HCT116 (cell line): ENCODE results near the gene UGT1A3. TPM values are rescaled to one million over a fixed set of nuclear protein-coding genes. Genes with fewer than 3 reads are reported as not detected.
"Not testable (repeated sequence)": the region's sequence is repeated elsewhere in the genome, so short reads cannot be mapped to it uniquely, and the experiment has no call there.

Experiments used
- ATAC-seq: fragments of 200-7000 bp; cut with Tn5 transposase; 2 replicates; pipeline ENCODE4 v1.9.1; 2020; ENCODE audit warnings: mild to moderate bottlenecking, moderate library complexity
- BruUV-seq: library from RNA; stranded (reverse); fragments of 400-500 nt; replicated peaks from 2 replicates; lab custom pipeline; 2021; lab: Mats Ljungman, UMichigan
- CTCF ChIA-PET: fragments of 300-600 bp; sonication (Branson Sonifier 250); formaldehyde crosslinking; loops from one replicate; lab custom pipeline; 2021; ENCODE audit warnings: antibody characterized with exemption; lab: Charles Lee
- POLR2A ChIA-PET: fragments of 300-600, 350-600 bp; sonication (Branson Sonifier 250); formaldehyde crosslinking; loops from one replicate; lab custom pipeline; 2021; ENCODE audit warnings: antibody characterized with exemption; lab: Charles Lee
- RAD21 ChIA-PET, 2 experiments: fragments of 300-600 bp; sonication (Branson Sonifier 250); formaldehyde crosslinking; loops; one replicate each; lab custom pipeline; 2023; ENCODE audit warnings: low total read pairs in 2 of 2; ENCODE audit not compliant: uncharacterized antibody in 2 of 2, unreplicated experiment in 2 of 2, low non-redundant PET in 1 of 2; lab: Charles Lee
- DNase-seq: peaks from one replicate; pipeline ENCODE4 v3.0.0-alpha.2; 2010; ENCODE audit warnings: low read depth, low spot score
- H2AFZ ChIP-seq: fragments of 200-600 bp; shearing (Covaris generic), sonication (generic); 2 replicates; pipeline ENCODE4 v1.6.1; 2017; ENCODE audit warnings: low read depth, mixed run types, mixed read lengths, antibody characterized with exemption, low read length; ENCODE audit not compliant: poor library complexity, severe bottlenecking
- H3K27ac ChIP-seq: 2 replicates; pipeline ENCODE4 v1.5.1; 2012; ENCODE audit warnings: low read depth, low read length
- H3K27me3 ChIP-seq: fragments of 200-600 bp; sonication (generic); 2 replicates; pipeline ENCODE4 v1.6.1; 2016; ENCODE audit warnings: mixed run types, low read length, mixed read lengths; ENCODE audit not compliant: insufficient read depth
- H3K36me3 ChIP-seq, 2 experiments: fragments of 200-500 bp in 1 of 2; fragments of 200-600 bp in 1 of 2; sonication (Bioruptor generic) in 1 of 2; sonication (generic) in 1 of 2; 2 replicates each; pipeline versions ENCODE4 v1.5.1 to v1.6.1; 2014 to 2016; ENCODE audit warnings: low read length in 2 of 2, inconsistent platforms in 1 of 2, mixed read lengths in 1 of 2, mixed run types in 1 of 2; ENCODE audit not compliant: insufficient read depth in 2 of 2, control insufficient read depth in 1 of 2
- H3K4me1 ChIP-seq, 2 experiments: fragments of 200-600 bp in 1 of 2; sonication (generic) in 1 of 2; 2 replicates each; pipeline versions ENCODE4 v1.5.1 to v1.6.1; 2012 to 2017; ENCODE audit warnings: low read length in 2 of 2, inconsistent platforms in 1 of 2, mild to moderate bottlenecking in 1 of 2, mixed read lengths in 1 of 2, mixed run types in 1 of 2, moderate library complexity in 1 of 2; ENCODE audit not compliant: insufficient read depth in 2 of 2, control insufficient read depth in 1 of 2
- H3K4me2 ChIP-seq: fragments of 200-600 bp; sonication (generic); 2 replicates; pipeline ENCODE4 v1.6.1; 2017; ENCODE audit warnings: mixed run types, low read length, mixed read lengths
- H3K4me3 ChIP-seq, 2 experiments: fragments of 200-600 bp in 1 of 2; sonication (generic) in 1 of 2; replicated peaks in 1 of 2; 2 replicates each; pipeline ENCODE4 v1.5.1; 2011 to 2016; ENCODE audit warnings: low read length in 2 of 2, control low read depth in 1 of 2, low read depth in 1 of 2, mild to moderate bottlenecking in 1 of 2, mixed read lengths in 1 of 2, mixed run types in 1 of 2
- H3K79me2 ChIP-seq: fragments of 200-600 bp; sonication (generic); 2 replicates; pipeline ENCODE4 v1.6.1; 2017; ENCODE audit warnings: mild to moderate bottlenecking, mixed run types, low read length, moderate library complexity, mixed read lengths; ENCODE audit not compliant: insufficient read depth
- H3K9ac ChIP-seq: fragments of 200-600 bp; sonication (generic); 2 replicates; pipeline ENCODE4 v1.6.1; 2016; ENCODE audit warnings: low read length, mixed read lengths
- H3K9me2 ChIP-seq: fragments of 200-600 bp; sonication (generic), shearing (Covaris generic); 2 replicates; pipeline ENCODE4 v1.6.1; 2017; ENCODE audit warnings: mixed run types, mild to moderate bottlenecking, moderate library complexity; ENCODE audit not compliant: insufficient read depth
- H3K9me3 ChIP-seq, 2 experiments: fragments of 200-500 bp in 1 of 2; fragments of 200-600 bp in 1 of 2; sonication (Bioruptor generic) in 1 of 2; sonication (generic) in 1 of 2; 2 replicates each; pipeline ENCODE4 v1.6.1; 2014 to 2017; ENCODE audit warnings: low read length in 2 of 2, mixed read lengths in 2 of 2, inconsistent platforms in 1 of 2, low read depth in 1 of 2, mild to moderate bottlenecking in 1 of 2, mixed run types in 1 of 2, moderate library complexity in 1 of 2; ENCODE audit not compliant: control insufficient read depth in 1 of 2, insufficient read depth in 1 of 2
- H4K20me1 ChIP-seq: fragments of 200-600 bp; sonication (generic), shearing (Covaris generic); 2 replicates; pipeline ENCODE4 v1.6.1; 2017; ENCODE audit warnings: mixed run types, mild to moderate bottlenecking, moderate library complexity; ENCODE audit not compliant: insufficient read depth
- EZH2phosphoT487 ChIP-seq: fragments of 200-600 bp; IDR thresholded peaks from 2 replicates; pipeline ENCODE4 v1.6.1; 2018; ENCODE audit warnings: antibody characterized with exemption, borderline replicate concordance
- intact Hi-C: fragments of 100-400 bp; cut with micrococcal nuclease; formaldehyde crosslinking; loops from 2 replicates; pipeline ENCODE4 v1.10.0; 2022
- total RNA-seq: library from RNA; stranded (reverse); gene quantifications from one replicate; pipeline ENCODE4 v1.2.1, GENCODE V29; 2021; ENCODE audit not compliant: unreplicated experiment

The UGT1A3 gene
- total RNA-seq, 1 experiment from 2014 or later: not detected

- Histone ChIP-seq H3K36me3 (no peaks in the 10 kb centered on the region), H2AFZ (no peak within 1 kb of the TSS), H3K4me3 (no peak within 1 kb of the TSS), H3K9me3 (no peaks in the 10 kb centered on the region), H3K4me1 (no peaks in the 10 kb centered on the region), H3K27ac (no peak within 1 kb of the TSS), H3K27me3 (peaks cover 14% of the 10 kb centered on the region; the same call in 1 of the 2 replicates), H4K20me1 (no peaks in the 10 kb centered on the region), H3K9ac (no peak within 1 kb of the TSS), H3K79me2 (no peaks in the 10 kb centered on the region), H3K4me2 (no peak within 1 kb of the TSS), H3K9me2 (no peaks in the 10 kb centered on the region)
- BruUV-seq: no TSS peak
- intact Hi-C loops: no loop called here
- no peak for TF ChIP-seq EZH2phosphoT487
- POLR2A ChIA-PET: no interaction called here
- DNase-seq: no peak
- RAD21 ChIA-PET: no interaction called here
- CTCF ChIA-PET: no interaction called here
- ATAC-seq: no peak
Measured at GRCh38 chr2:233718552-233718951, 10.3 kb upstream of the UGT1A3 start, which contains the start of gene UGT1A4. UGT1A4 (plus strand) TSS chr2:233718736; CDS start chr2:233718821, 85 bp downstream.

- H2AFZ ChIP-seq, ATAC-seq, H3K9me3 ChIP-seq, intact Hi-C loops, H3K27me3 ChIP-seq, H3K9me2 ChIP-seq, H3K36me3 ChIP-seq, H3K4me3 ChIP-seq, BruUV-seq, H4K20me1 ChIP-seq, RAD21 ChIA-PET, DNase-seq, H3K9ac ChIP-seq, CTCF ChIA-PET, H3K79me2 ChIP-seq, H3K4me2 ChIP-seq, H3K4me1 ChIP-seq, H3K27ac ChIP-seq, POLR2A ChIA-PET: not testable (repeated sequence)
Measured at GRCh38 chr2:233736868-233737653, 8.2 kb downstream of the UGT1A3 start.
